SK-N-SH (cell line): ENCODE measurements around the gene SNX9. TPM values are rescaled to one million over a fixed set of nuclear protein-coding genes. Genes with fewer than 3 reads are reported as not detected.

ENCODE experiments used
- CTCF ChIA-PET: fragments of 300-600, 350-600 bp; formaldehyde crosslinking; extraction: SDS; loops from one replicate; lab custom pipeline; 2021; lab: Yijun Ruan, JAX
- POLR2A ChIA-PET: fragments of 350-600 bp; sonication (Branson Sonifier 250); formaldehyde crosslinking; extraction: SDS; loops from one replicate; lab custom pipeline; 2020; ENCODE audit warnings: antibody characterized with exemption, inconsistent platforms; lab: Yijun Ruan, JAX
- DNase-seq: peaks from one replicate; pipeline ENCODE4 v3.0.0; 2012
- H2AFZ ChIP-seq: fragments of 200-600 bp; sonication (generic); 2 replicates; pipeline ENCODE4 v1.8.1; 2016; ENCODE audit warnings: antibody characterized with exemption, mild to moderate bottlenecking, low read depth
- H3F3A ChIP-seq: fragments of 200-600 bp; sonication (generic); replicated peaks from 2 replicates; pipeline ENCODE3; 2016; ENCODE audit warnings: antibody characterized with exemption, mild to moderate bottlenecking; ENCODE audit not compliant: insufficient read depth
- H3K27ac ChIP-seq, 2 experiments: fragments of 200-500 bp in 1 of 2; fragments of 200-600 bp in 1 of 2; sonication (Bioruptor generic) in 1 of 2; sonication (generic), shearing (Covaris generic) in 1 of 2; 2 replicates each; pipeline versions ENCODE4 v1.5.1 to v1.6.1; 2014 to 2016; ENCODE audit warnings: low read depth in 2 of 2, inconsistent platforms in 1 of 2, low read length in 1 of 2, mild to moderate bottlenecking in 1 of 2, mixed read lengths in 1 of 2
- H3K27me3 ChIP-seq: fragments of 200-600 bp; sonication (generic), shearing (Covaris generic); 2 replicates; pipeline ENCODE4 v1.6.1; 2016; ENCODE audit warnings: mixed run types; ENCODE audit not compliant: insufficient read depth
- H3K36me3 ChIP-seq, 2 experiments: fragments of 200-500 bp in 1 of 2; fragments of 200-600 bp in 1 of 2; sonication (Bioruptor generic) in 1 of 2; sonication (generic) in 1 of 2; replicated peaks in 1 of 2; 2 replicates each; pipeline versions ENCODE3 to v1.5.1; 2014 to 2016; ENCODE audit warnings: low read length in 1 of 2, mild to moderate bottlenecking in 1 of 2; ENCODE audit not compliant: insufficient read depth in 2 of 2, control insufficient read depth in 1 of 2
- H3K4me1 ChIP-seq, 2 experiments: fragments of 200-500 bp in 1 of 2; fragments of 200-600 bp in 1 of 2; sonication (Bioruptor generic) in 1 of 2; sonication (generic), shearing (Covaris generic) in 1 of 2; 2 replicates each; pipeline versions ENCODE4 v1.5.1 to v1.6.1; 2014 to 2016; ENCODE audit warnings: low read depth in 1 of 2, low read length in 1 of 2, mixed run types in 1 of 2; ENCODE audit not compliant: insufficient read depth in 2 of 2, control insufficient read depth in 1 of 2
- H3K4me2 ChIP-seq: fragments of 200-600 bp; sonication (generic), shearing (Covaris generic); 2 replicates; pipeline ENCODE4 v1.6.1; 2017; ENCODE audit warnings: mixed run types
- H3K4me3 ChIP-seq, 2 experiments: fragments of 200-500 bp in 1 of 2; fragments of 200-600 bp in 1 of 2; sonication (Bioruptor generic) in 1 of 2; sonication (generic), shearing (Covaris generic) in 1 of 2; 2 replicates each; pipeline versions ENCODE4 v1.5.1 to v1.8.1; 2014 to 2016; ENCODE audit warnings: low read depth in 2 of 2, inconsistent platforms in 1 of 2, low read length in 1 of 2, mild to moderate bottlenecking in 1 of 2, mixed read lengths in 1 of 2, moderate library complexity in 1 of 2
- H3K79me2 ChIP-seq: fragments of 200-600 bp; sonication (generic); 2 replicates; pipeline ENCODE4 v1.8.1; 2017; ENCODE audit warnings: mild to moderate bottlenecking; ENCODE audit not compliant: insufficient read depth
- H3K9ac ChIP-seq: fragments of 200-600 bp; sonication (generic); 2 replicates; pipeline ENCODE4 v1.6.1; 2017; ENCODE audit warnings: mixed run types
- H3K9me2 ChIP-seq: fragments of 200-600 bp; sonication (generic); 2 replicates; pipeline ENCODE4 v1.6.1; 2017; ENCODE audit warnings: mixed run types
- H3K9me3 ChIP-seq: fragments of 200-600 bp; sonication (generic); 2 replicates; pipeline ENCODE4 v1.6.1; 2017; ENCODE audit warnings: mixed run types, mild to moderate bottlenecking, moderate library complexity
- H4K20me1 ChIP-seq: fragments of 200-600 bp; sonication (generic); 2 replicates; pipeline ENCODE4 v1.6.1; 2017; ENCODE audit warnings: mild to moderate bottlenecking, mixed run types; ENCODE audit not compliant: insufficient read depth
- CHD2 ChIP-seq: fragments of 150-350 bp; IDR thresholded peaks from 2 replicates; pipeline ENCODE4 v1.6.1; 2018; ENCODE audit warnings: low read length; ENCODE audit not compliant: partially characterized antibody
- EZH2phosphoT487 ChIP-seq: fragments of 200-600 bp; sonication (generic); IDR thresholded peaks from 2 replicates; pipeline ENCODE4 v1.6.1; 2017; ENCODE audit warnings: low read depth, mixed run types, mild to moderate bottlenecking, antibody characterized with exemption, moderate library complexity, borderline replicate concordance
- FOSL2 ChIP-seq: IDR thresholded peaks from 2 replicates; pipeline ENCODE4 v1.4.0; 2012; ENCODE audit warnings: low read depth, mild to moderate bottlenecking, moderate library complexity, borderline replicate concordance
- GABPA ChIP-seq: IDR thresholded peaks from 2 replicates; pipeline ENCODE4 v1.4.0; 2012; ENCODE audit warnings: low read depth, mild to moderate bottlenecking
- GATA2 ChIP-seq: sonication (generic); formaldehyde crosslinking; IDR thresholded peaks from 2 replicates; pipeline ENCODE4 v1.5.0; 2020; ENCODE audit warnings: mild to moderate bottlenecking, missing genetic modification reagents
- JUND ChIP-seq: IDR thresholded peaks from 2 replicates; pipeline ENCODE4 v1.4.0; 2012
- MEF2A ChIP-seq: IDR thresholded peaks from 2 replicates; pipeline ENCODE4 v1.4.0; 2012; ENCODE audit warnings: low read depth, borderline replicate concordance
- POLR2AphosphoS5 ChIP-seq: IDR thresholded peaks from 2 replicates; pipeline ENCODE4 v1.6.1; 2012; ENCODE audit warnings: low read depth, low read length
- RAD21 ChIP-seq: IDR thresholded peaks from 2 replicates; pipeline ENCODE4 v1.6.1; 2012; ENCODE audit warnings: mild to moderate bottlenecking, low read length
- RCOR1 ChIP-seq: fragments of 150-350 bp; IDR thresholded peaks from 2 replicates; pipeline ENCODE4 v1.6.1; 2017; ENCODE audit warnings: antibody characterized with exemption, low read length
- RXRA ChIP-seq: IDR thresholded peaks from 2 replicates; pipeline ENCODE4 v1.4.0; 2012; ENCODE audit warnings: low read depth, mild to moderate bottlenecking, borderline replicate concordance
- SIN3A ChIP-seq: IDR thresholded peaks from 2 replicates; pipeline ENCODE4 v1.6.1; 2012; ENCODE audit warnings: low read depth, mild to moderate bottlenecking, low read length, moderate library complexity, borderline replicate concordance
- TCF12 ChIP-seq: IDR thresholded peaks from 2 replicates; pipeline ENCODE4 v1.4.0; 2012
- TEAD4 ChIP-seq: IDR thresholded peaks from 2 replicates; pipeline ENCODE4 v1.4.0; 2012; ENCODE audit warnings: mild to moderate bottlenecking, borderline replicate concordance; ENCODE audit not compliant: insufficient read depth
- YY1 ChIP-seq: IDR thresholded peaks from 2 replicates; pipeline ENCODE4 v1.4.0; 2012; ENCODE audit warnings: low read depth, mild to moderate bottlenecking
- WGBS: methylation state at CpG from one replicate; pipeline ENCODE4 v1.1.6; 2017; ENCODE audit warnings: low lambda C conversion rate; 5-methylcytosine and 5-hydroxymethylcytosine counted together
- polyA plus RNA-seq, 3 experiments: library from polyadenylated mRNA; depleted of rRNA; stranded (reverse); fragments of >200 nt; gene quantifications; 2 replicates each; pipeline ENCODE4 v1.2.3, GENCODE V29; 2012
- TF ChIP-seq, protein P1 (sequence below): IDR thresholded peaks from 2 replicates; pipeline ENCODE4 v1.4.0; 2012; ENCODE audit warnings: low read depth
- TF ChIP-seq, protein P2 (sequence below): fragments of 150-350 bp; IDR thresholded peaks from 2 replicates; pipeline ENCODE4 v1.6.1; 2017; ENCODE audit warnings: antibody characterized with exemption, low read length, low read depth, borderline replicate concordance
- TF ChIP-seq, protein P3 (sequence below): fragments of 200-600 bp; sonication (generic); IDR thresholded peaks from 2 replicates; pipeline ENCODE4 v1.6.1; 2017; ENCODE audit warnings: antibody characterized with exemption, mild to moderate bottlenecking, moderate library complexity

The SNX9 gene
- polyA plus RNA-seq, 1 of the 3 experiments (the other 2 are of a cell fraction) = 31.6 TPM

DNA sequence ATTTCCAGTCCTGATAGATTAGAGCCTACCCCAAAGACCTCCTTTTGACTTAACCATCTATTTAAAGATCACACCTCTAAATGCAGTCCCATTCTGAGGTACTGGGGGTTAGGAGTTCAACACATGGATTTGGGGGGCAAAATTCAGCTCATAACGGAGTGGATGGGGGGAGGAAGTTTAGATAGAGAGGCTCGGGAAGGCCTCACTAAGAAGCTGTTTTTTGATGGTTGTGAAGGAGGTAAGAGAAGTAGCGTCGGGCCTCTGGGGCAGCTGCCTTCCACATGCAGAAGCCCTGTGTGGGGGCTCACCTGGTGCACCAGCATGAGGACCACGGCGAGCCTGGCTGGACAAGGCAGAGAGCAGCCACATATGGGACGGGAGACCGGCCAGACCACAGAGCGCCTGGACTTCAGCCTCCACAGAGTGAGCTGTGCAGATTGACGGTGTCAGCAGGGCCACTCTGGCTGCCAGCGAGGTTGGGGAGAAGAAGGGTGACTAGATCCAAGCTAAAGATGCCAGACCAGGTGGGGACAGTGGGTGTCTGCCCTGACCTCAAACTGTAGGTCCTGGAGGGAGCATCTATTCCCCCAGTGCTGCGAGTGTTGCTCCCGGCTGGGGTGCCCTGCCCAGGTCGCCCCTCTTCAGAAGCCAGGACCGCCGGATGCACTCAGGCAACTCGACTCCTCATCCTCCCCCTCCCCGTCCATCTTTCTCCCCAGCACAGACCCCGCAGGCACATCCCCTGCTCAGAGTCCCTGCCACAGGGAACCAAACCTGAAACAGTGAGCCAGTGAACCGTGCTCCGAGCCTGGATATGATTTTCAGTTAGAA lies 153.5 kb downstream of the SNX9 start:
- H3K4me1 ChIP-seq = peaks cover 0 to 2% of the 10 kb centered on the region in 2 experiments; a peak in 1 of 4 replicates
- CTCF ChIA-PET = interaction anchor here (1.1 to 1.7 kb wide), 3 partner anchors 13 to 95 kb away, joined by 4 to 5 read pairs (median 4); no protein-coding TSS in a partner anchor
- POLR2A ChIA-PET = no interaction called here
- no peaks in the 10 kb centered on the region for H3K79me2 ChIP-seq
- H3K4me2 ChIP-seq = no peak overlapping the region
- WGBS = 96% methylated on average over 15 of the region's 21 CpGs
- no peak overlapping the region for H2AFZ ChIP-seq
- H3K9me3 ChIP-seq = no peaks in the 10 kb centered on the region
- H3K36me3 ChIP-seq = no peaks in the 10 kb centered on the region
- H3K27ac ChIP-seq = no peak overlapping the region
- no peak for DNase-seq
- H3F3A ChIP-seq = peaks cover 14% of the 10 kb centered on the region
- no peaks in the 10 kb centered on the region for H4K20me1 ChIP-seq
- no peak overlapping the region for H3K9ac ChIP-seq
- no peak overlapping the region for H3K4me3 ChIP-seq
- H3K9me2 ChIP-seq = no peaks in the 10 kb centered on the region
- no peaks in the 10 kb centered on the region for H3K27me3 ChIP-seq
- TF ChIP-seq JUND = no peak
- TF ChIP-seq, protein P1, sequence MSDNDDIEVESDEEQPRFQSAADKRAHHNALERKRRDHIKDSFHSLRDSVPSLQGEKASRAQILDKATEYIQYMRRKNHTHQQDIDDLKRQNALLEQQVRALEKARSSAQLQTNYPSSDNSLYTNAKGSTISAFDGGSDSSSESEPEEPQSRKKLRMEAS = no peak
- no peak for TF ChIP-seq GABPA
- TF ChIP-seq FOSL2 = no peak
- TF ChIP-seq TEAD4 = no peak
- no peak for TF ChIP-seq RXRA
- TF ChIP-seq MEF2A = no peak
- no peak for TF ChIP-seq TCF12
- TF ChIP-seq CHD2 = no peak
- no peak for TF ChIP-seq EZH2phosphoT487
- TF ChIP-seq RCOR1 = no peak
- TF ChIP-seq, protein P2, sequence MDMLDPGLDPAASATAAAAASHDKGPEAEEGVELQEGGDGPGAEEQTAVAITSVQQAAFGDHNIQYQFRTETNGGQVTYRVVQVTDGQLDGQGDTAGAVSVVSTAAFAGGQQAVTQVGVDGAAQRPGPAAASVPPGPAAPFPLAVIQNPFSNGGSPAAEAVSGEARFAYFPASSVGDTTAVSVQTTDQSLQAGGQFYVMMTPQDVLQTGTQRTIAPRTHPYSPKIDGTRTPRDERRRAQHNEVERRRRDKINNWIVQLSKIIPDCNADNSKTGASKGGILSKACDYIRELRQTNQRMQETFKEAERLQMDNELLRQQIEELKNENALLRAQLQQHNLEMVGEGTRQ = no peak
- no peak for TF ChIP-seq GATA2 (CRISPR knock-in tag)
- no peak for TF ChIP-seq RAD21
- TF ChIP-seq POLR2AphosphoS5 = no peak
- no peak for TF ChIP-seq YY1
- TF ChIP-seq, protein P3, sequence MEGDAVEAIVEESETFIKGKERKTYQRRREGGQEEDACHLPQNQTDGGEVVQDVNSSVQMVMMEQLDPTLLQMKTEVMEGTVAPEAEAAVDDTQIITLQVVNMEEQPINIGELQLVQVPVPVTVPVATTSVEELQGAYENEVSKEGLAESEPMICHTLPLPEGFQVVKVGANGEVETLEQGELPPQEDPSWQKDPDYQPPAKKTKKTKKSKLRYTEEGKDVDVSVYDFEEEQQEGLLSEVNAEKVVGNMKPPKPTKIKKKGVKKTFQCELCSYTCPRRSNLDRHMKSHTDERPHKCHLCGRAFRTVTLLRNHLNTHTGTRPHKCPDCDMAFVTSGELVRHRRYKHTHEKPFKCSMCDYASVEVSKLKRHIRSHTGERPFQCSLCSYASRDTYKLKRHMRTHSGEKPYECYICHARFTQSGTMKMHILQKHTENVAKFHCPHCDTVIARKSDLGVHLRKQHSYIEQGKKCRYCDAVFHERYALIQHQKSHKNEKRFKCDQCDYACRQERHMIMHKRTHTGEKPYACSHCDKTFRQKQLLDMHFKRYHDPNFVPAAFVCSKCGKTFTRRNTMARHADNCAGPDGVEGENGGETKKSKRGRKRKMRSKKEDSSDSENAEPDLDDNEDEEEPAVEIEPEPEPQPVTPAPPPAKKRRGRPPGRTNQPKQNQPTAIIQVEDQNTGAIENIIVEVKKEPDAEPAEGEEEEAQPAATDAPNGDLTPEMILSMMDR = no peak
- no peak for TF ChIP-seq SIN3A
